Neural cell (in vitro differentiated cells): Measurements from ENCODE around the gene COL23A1.

ENCODE experiments used
- CTCF ChIP-seq: fragments of 450-650 bp; IDR thresholded peaks from 2 replicates; pipeline ENCODE4 v1.5.1; 2014; ENCODE audit warnings: antibody characterized with exemption, mild to moderate bottlenecking, moderate library complexity; ENCODE audit not compliant: poor library complexity, severe bottlenecking
- EP300 ChIP-seq: fragments of 450-650 bp; conservative IDR thresholded peaks from 2 replicates; pipeline ENCODE4 v1.6.1; 2014; ENCODE audit warnings: antibody characterized with exemption, mild to moderate bottlenecking, moderate library complexity; ENCODE audit not compliant: poor library complexity, severe bottlenecking
- EZH2 ChIP-seq: fragments of 200-600, 300-800 bp; shearing (Covaris generic), sonication (generic); IDR thresholded peaks from 2 replicates; pipeline ENCODE4 v1.6.1; 2014; ENCODE audit warnings: antibody characterized with exemption, low read length, borderline replicate concordance, mild to moderate bottlenecking; ENCODE audit not compliant: insufficient read depth, poor library complexity, severe bottlenecking
- SMC3 ChIP-seq: fragments of 450-650 bp; conservative IDR thresholded peaks from 2 replicates; pipeline ENCODE4 v1.6.1; 2014; ENCODE audit warnings: antibody characterized with exemption, mild to moderate bottlenecking, moderate library complexity; ENCODE audit not compliant: poor library complexity

- TF ChIP-seq EP300, result no peak
- no peak for TF ChIP-seq CTCF
- no peak for TF ChIP-seq EZH2
- no peak for TF ChIP-seq SMC3
Measured at GRCh38 chr5:178264044-178264443, 326.1 kb downstream of the COL23A1 start.
